H1 (cell line): ENCODE data around the gene DIAPH1. TPM values are rescaled to one million over a fixed set of nuclear protein-coding genes. Genes with fewer than 3 reads are reported as not detected.
A peak's percentile ranks its signal among the peaks of the same experiment; 100 is the strongest.

Source experiments
- CTCF ChIA-PET: fragments of 300-600 bp; sonication (Branson Sonifier 250); formaldehyde crosslinking; loops from one replicate; lab custom pipeline; 2021; ENCODE audit not compliant: partially characterized antibody; lab: Charles Lee
- POLR2A ChIA-PET: fragments of 300-600 bp; sonication (Branson Sonifier 250); formaldehyde crosslinking; loops from one replicate; lab custom pipeline; 2021; ENCODE audit warnings: inconsistent platforms; ENCODE audit not compliant: partially characterized antibody; lab: Charles Lee
- DNase-seq, 2 experiments: peaks; one replicate each; pipeline versions ENCODE4 v3.0.0 to v3.0.0-alpha.2; 2010 to 2022; ENCODE audit warnings: low spot score in 2 of 2, low read depth in 1 of 2, mixed read lengths in 1 of 2
- FAIRE-seq: peaks from 2 replicates; lab custom pipeline; 2011; peaks lifted over from hg19 to GRCh38; lab: Jason Lieb, UNC
- H2AFZ ChIP-seq: 2 replicates; pipeline ENCODE4 v1.8.1; 2012; ENCODE audit warnings: low read length, inconsistent platforms
- H2AK5ac ChIP-seq: 2 replicates; pipeline ENCODE4 v1.6.1; 2013; ENCODE audit warnings: low read depth, low read length
- H2BK120ac ChIP-seq: replicated peaks from 2 replicates; pipeline ENCODE3; 2013; ENCODE audit warnings: low read depth, low read length, inconsistent platforms
- H2BK12ac ChIP-seq: 2 replicates; pipeline ENCODE4 v1.6.1; 2013; ENCODE audit warnings: low read depth, low read length
- H2BK15ac ChIP-seq: 2 replicates; pipeline ENCODE4 v1.6.1; 2013; ENCODE audit warnings: low read length
- H2BK20ac ChIP-seq: 2 replicates; pipeline ENCODE4 v1.6.1; 2013; ENCODE audit warnings: low read length
- H2BK5ac ChIP-seq: 2 replicates; pipeline ENCODE4 v1.6.1; 2013; ENCODE audit warnings: low read depth, low read length
- H3K14ac ChIP-seq: 2 replicates; pipeline ENCODE4 v1.6.1; 2013; ENCODE audit warnings: inconsistent platforms; ENCODE audit not compliant: insufficient read length
- H3K18ac ChIP-seq: 2 replicates; pipeline ENCODE4 v1.6.1; 2013; ENCODE audit warnings: low read length; ENCODE audit errors: extremely low read depth
- H3K23ac ChIP-seq: 2 replicates; pipeline ENCODE4 v1.6.1; 2013; ENCODE audit warnings: inconsistent platforms; ENCODE audit not compliant: insufficient read length
- H3K23me2 ChIP-seq: 2 replicates; pipeline ENCODE4 v1.6.1; 2013; ENCODE audit warnings: low read depth, low read length
- H3K27ac ChIP-seq: 2 replicates; pipeline ENCODE4 v1.6.1; 2011; ENCODE audit warnings: low read depth, low read length, inconsistent platforms
- H3K27me3 ChIP-seq, 4 experiments: replicated peaks in 1 of 4; 1 replicate in 1 of 4; 2 replicates in 3 of 4; pipeline versions ENCODE4 v1.6.1 to v1.8.1; 2011 to 2013; ENCODE audit warnings: low read length in 3 of 4, mild to moderate bottlenecking in 3 of 4, inconsistent platforms in 2 of 4, mixed read lengths in 2 of 4, moderate library complexity in 1 of 4; ENCODE audit not compliant: control insufficient read depth in 3 of 4, insufficient read depth in 3 of 4; ENCODE audit errors: extremely low read depth in 1 of 4
- H3K36me3 ChIP-seq, 4 experiments: 2 replicates each; pipeline versions ENCODE4 v1.6.1 to v1.8.1; 2011 to 2013; ENCODE audit warnings: mild to moderate bottlenecking in 4 of 4, low read length in 3 of 4, moderate library complexity in 2 of 4, control low read depth in 1 of 4, inconsistent platforms in 1 of 4; ENCODE audit not compliant: insufficient read depth in 4 of 4, control insufficient read depth in 2 of 4
- H3K4ac ChIP-seq: replicated peaks from 2 replicates; pipeline ENCODE3; 2013; ENCODE audit warnings: low read length, low read depth, mixed read lengths, inconsistent platforms; ENCODE audit not compliant: insufficient read length
- H3K4me1 ChIP-seq, 4 experiments: replicated peaks in 1 of 4; 1 replicate in 1 of 4; 2 replicates in 3 of 4; pipeline versions ENCODE4 v1.6.1 to v1.8.1; 2011 to 2013; ENCODE audit warnings: low read length in 3 of 4, inconsistent platforms in 2 of 4, mixed read lengths in 1 of 4; ENCODE audit not compliant: insufficient read depth in 4 of 4, control insufficient read depth in 3 of 4
- H3K4me2 ChIP-seq, 2 experiments: 2 replicates each; pipeline versions ENCODE4 v1.6.1 to v1.8.1; 2011 to 2013; ENCODE audit warnings: low read depth in 2 of 2, low read length in 2 of 2, control low read depth in 1 of 2, inconsistent platforms in 1 of 2, mild to moderate bottlenecking in 1 of 2; ENCODE audit not compliant: insufficient read depth in 1 of 2
- H3K4me3 ChIP-seq, 4 experiments: fragments of 200-600, 300-600 bp in 1 of 4; sonication (generic), shearing (Covaris generic), sonication (Bioruptor Twin) in 1 of 4; 2 replicates each; pipeline versions ENCODE4 v1.5.1 to v1.8.1; 2011 to 2016; ENCODE audit warnings: low read length in 4 of 4, low read depth in 3 of 4, control low read depth in 2 of 4, inconsistent platforms in 2 of 4, mild to moderate bottlenecking in 2 of 4, mixed read lengths in 1 of 4, moderate library complexity in 1 of 4; ENCODE audit not compliant: insufficient read depth in 2 of 4; ENCODE audit errors: extremely low read depth in 1 of 4
- H3K56ac ChIP-seq: replicated peaks from 2 replicates; pipeline ENCODE3; 2013; ENCODE audit warnings: low read depth, mild to moderate bottlenecking, mixed read lengths, low read length, inconsistent platforms; ENCODE audit not compliant: insufficient read length
- H3K79me1 ChIP-seq: 2 replicates; pipeline ENCODE4 v1.6.1; 2013; ENCODE audit warnings: low read depth, low read length, control low read depth
- H3K79me2 ChIP-seq, 2 experiments: 2 replicates each; pipeline versions ENCODE4 v1.6.1 to v1.8.1; 2012 to 2013; ENCODE audit warnings: low read length in 2 of 2, mild to moderate bottlenecking in 2 of 2, inconsistent platforms in 1 of 2; ENCODE audit not compliant: insufficient read depth in 2 of 2, control insufficient read depth in 1 of 2
- H3K9ac ChIP-seq, 4 experiments: replicated peaks in 1 of 4; 1 replicate in 1 of 4; 2 replicates in 3 of 4; pipeline versions ENCODE4 v1.6.1 to v1.8.1; 2011 to 2013; ENCODE audit warnings: low read depth in 3 of 4, low read length in 3 of 4, control low read depth in 2 of 4, mild to moderate bottlenecking in 2 of 4, moderate library complexity in 2 of 4, inconsistent platforms in 1 of 4; ENCODE audit errors: extremely low read depth in 1 of 4
- H3K9me3 ChIP-seq, 2 experiments: 2 replicates each; pipeline versions ENCODE4 v1.6.1 to v1.8.1; 2012 to 2013; ENCODE audit warnings: mild to moderate bottlenecking in 2 of 2, moderate library complexity in 2 of 2, control low read depth in 1 of 2, inconsistent platforms in 1 of 2, low read depth in 1 of 2, low read length in 1 of 2, mixed read lengths in 1 of 2; ENCODE audit not compliant: insufficient read depth in 2 of 2
- H4K20me1 ChIP-seq, 2 experiments: replicated peaks in 1 of 2; 2 replicates each; pipeline versions ENCODE3 to v1.8.1; 2011 to 2013; ENCODE audit warnings: inconsistent platforms in 2 of 2, low read length in 2 of 2, mild to moderate bottlenecking in 1 of 2; ENCODE audit not compliant: insufficient read depth in 2 of 2, control insufficient read depth in 1 of 2
- H4K5ac ChIP-seq: 2 replicates; pipeline ENCODE4 v1.6.1; 2013; ENCODE audit warnings: low read length, low read depth, mixed read lengths, inconsistent platforms; ENCODE audit not compliant: insufficient read length
- H4K8ac ChIP-seq: 2 replicates; pipeline ENCODE4 v1.8.0; 2013; ENCODE audit warnings: mild to moderate bottlenecking, moderate library complexity, low read length, inconsistent platforms; ENCODE audit not compliant: insufficient read depth; ENCODE audit errors: extremely low read depth
- H4K91ac ChIP-seq: replicated peaks from 2 replicates; pipeline ENCODE3; 2013; ENCODE audit warnings: low read length, mixed read lengths, inconsistent platforms; ENCODE audit not compliant: insufficient read length
- ATF3 ChIP-seq: IDR thresholded peaks from 2 replicates; pipeline ENCODE4 v1.6.1; 2011; ENCODE audit warnings: low read depth, mild to moderate bottlenecking, low read length; ENCODE audit not compliant: insufficient read depth
- CEBPB ChIP-seq: IDR thresholded peaks from 2 replicates; pipeline ENCODE4 v1.6.1; 2012; ENCODE audit warnings: low read depth, low read length
- EZH2 ChIP-seq: fragments of 200-600 bp; sonication (generic); IDR thresholded peaks from 2 replicates; pipeline ENCODE4 v1.7.1; 2012; ENCODE audit warnings: low read depth, mild to moderate bottlenecking, moderate library complexity, low read length, inconsistent platforms; ENCODE audit not compliant: severe bottlenecking
- MAFK ChIP-seq: IDR thresholded peaks from 2 replicates; pipeline ENCODE4 v1.6.1; 2012; ENCODE audit warnings: low read depth, mild to moderate bottlenecking, improper control_type of control experiment, low read length
- NRF1 ChIP-seq: IDR thresholded peaks from 2 replicates; pipeline ENCODE4 v1.6.1; 2011; ENCODE audit warnings: mild to moderate bottlenecking, low read depth, low read length, improper control_type of control experiment
- PHF8 ChIP-seq: fragments of 200-600 bp; sonication (generic); conservative IDR thresholded peaks from 2 replicates; pipeline ENCODE4 v1.7.1; 2012; ENCODE audit warnings: low read depth, mild to moderate bottlenecking, inconsistent platforms, low read length, moderate library complexity
- RNF2 ChIP-seq: fragments of 200-900, 300-1000 bp; sonication (generic); IDR thresholded peaks from 2 replicates; pipeline ENCODE4 v1.7.1; 2016; ENCODE audit warnings: borderline replicate concordance, low read depth, mild to moderate bottlenecking, antibody characterized with exemption, low read length; ENCODE audit not compliant: poor library complexity, severe bottlenecking; ENCODE audit errors: missing control alignments
- RXRA ChIP-seq: IDR thresholded peaks from 2 replicates; pipeline ENCODE4 v1.6.1; 2011; ENCODE audit warnings: low read depth, mild to moderate bottlenecking, low read length, moderate library complexity; ENCODE audit not compliant: insufficient read depth
- SUZ12 ChIP-seq: fragments of 200-600 bp; sonication (generic); IDR thresholded peaks from 2 replicates; pipeline ENCODE4 v1.6.1; 2012; ENCODE audit warnings: mild to moderate bottlenecking, inconsistent platforms, low read length, moderate library complexity, mixed read lengths
- TCF12 ChIP-seq: IDR thresholded peaks from 2 replicates; pipeline ENCODE4 v1.6.1; 2011; ENCODE audit warnings: low read depth, mild to moderate bottlenecking, low read length
- ZNF274 ChIP-seq: IDR thresholded peaks from 2 replicates; pipeline ENCODE4 v1.7.0; 2012; ENCODE audit warnings: low read length, borderline replicate concordance; ENCODE audit errors: extremely low read depth
- whole genome bisulfite sequencing, 2 experiments: shearing (Covaris generic) in 1 of 2; methylation state at CpG; one replicate each; pipeline versions ENCODE4 v1.1.6 to v1.1.7; 2013 to 2015; ENCODE audit warnings: low lambda C conversion rate in 2 of 2, mixed read lengths in 2 of 2, inconsistent platforms in 1 of 2, low coverage in 1 of 2, missing lambda C conversion rate in 1 of 2; ENCODE audit not compliant: insufficient replicate concordance in 2 of 2, insufficient coverage in 1 of 2, insufficient read length in 1 of 2; ENCODE audit errors: extremely low coverage in 1 of 2, missing lambda C conversion rate in 1 of 2; 5-methylcytosine and 5-hydroxymethylcytosine counted together
- polyA plus RNA-seq, 7 experiments: library from polyadenylated mRNA; depleted of rRNA in 3 of 7; stranded (reverse) in 5 of 7; unstranded in 2 of 7; fragments of >200 nt in 5 of 7; fragments of 200-250 nt in 2 of 7; gene quantifications; 1 replicate in 5 of 7; 2 replicates in 1 of 7; 4 replicates in 1 of 7; pipeline versions ENCODE4 v1.2.1 to v1.2.3, GENCODE V29; 2011 to 2013; ENCODE audit warnings: missing spikeins in 2 of 7, mixed read lengths in 2 of 7
- total RNA-seq: library from RNA; stranded (reverse); fragmentation: NEBNext Ultra II Directional; extraction: Animal tissue kit (Norgen Biotek cat#: 25700); gene quantifications from 2 replicates; pipeline ENCODE4 v1.2.1, GENCODE V29; 2021

Gene DIAPH1
- total and polyA plus RNA-seq, 2 of the 8 experiments (the other 6 are each of a cell fraction or from before 2014, with no cell fraction given): 61.2 to 114 TPM

- H3K79me2 ChIP-seq: peaks cover 8 to 63% of the 10 kb centered on the region in 2 experiments
- TF ChIP-seq ZNF274 (no peak), CEBPB (no peak), EZH2 (no peak), RNF2 (no peak), ATF3 (no peak), SUZ12 (no peak), NRF1 (no peak), PHF8 (no peak), RXRA (no peak), MAFK (no peak), TCF12 (no peak)
These were observed 2.6 kb downstream of the DIAPH1 start for GRCh38 chr5:141615991-141616720.

More at GRCh38 chr5:141615991-141616720, 2.6 kb downstream of the DIAPH1 start:
- Histone ChIP-seq H3K4me2 (peak overlapping the region in 1 of 2 experiments; percentile 99; a peak in 1 of 4 replicates), H3K4ac (no peak overlapping the region), H3K27ac (no peak overlapping the region), H3K23ac (no peak overlapping the region), H3K4me1 (peaks cover 0 to 4% (median 2%) of the 10 kb centered on the region in 4 experiments; a peak in 3 of 7 replicates), H3K36me3 (peaks cover 2 to 10% (median 6%) of the 10 kb centered on the region in 4 experiments; a peak in 5 of 8 replicates), H3K14ac (no peak overlapping the region), H3K79me1 (no peaks in the 10 kb centered on the region; the same call in 1 of the 2 replicates), H3K27me3 (no peaks in the 10 kb centered on the region), H4K5ac (no peak overlapping the region), H3K23me2 (peaks cover 3% of the 10 kb centered on the region; the same call in 1 of the 2 replicates), H2AK5ac (no peak overlapping the region), H2AFZ (no peak overlapping the region), H2BK5ac (no peak overlapping the region), H3K18ac (no peak overlapping the region), H2BK12ac (no peak overlapping the region), H4K91ac (no peak overlapping the region), H2BK120ac (no peak overlapping the region), H3K9me3 (no peaks in the 10 kb centered on the region), H3K9ac (no peak overlapping the region), H2BK20ac (no peak overlapping the region), H3K56ac (no peak overlapping the region), H3K4me3 (peak overlapping the region in 1 of 4 experiments; percentile 97; a peak in 2 of 8 replicates), H4K8ac (no peak overlapping the region), H4K20me1 (peaks cover 0 to 4% of the 10 kb centered on the region in 2 experiments), H2BK15ac (no peak overlapping the region)
- CTCF ChIA-PET: interaction anchor here (0.7 to 11.4 kb wide), 7 partner anchors 8 to 52 kb away, joined by 3 to 150 read pairs (median 7); partner anchors contain the start of genes HDAC3 and RELL2
- FAIRE-seq (no peak), DNase-seq (no peak)
- WGBS, 2 experiments: 83% methylated on average over 9 of the region's 9 CpGs; no CpG with 5 or more reads in 1 of the 2 experiments
- POLR2A ChIA-PET: interaction anchor here (1.0 to 8.2 kb wide), 8 partner anchors 11 to 353 kb away, joined by 3 to 75 read pairs (median 5); partner anchors contain the start of genes HDAC3 and RELL2
